SIG-M5 treated with dmso at 0.1 percent for 504 hours (cell line): Measurements from ENCODE around the gene PDIK1L.

ENCODE experiments used
- DNase-seq: peaks from one replicate; lab custom pipeline; 2025; ENCODE audit not compliant: unreplicated experiment; lab: John Stamatoyannopoulos, UW

PDIK1L gene

GRCh38 chr1:26111530-26112406 is at the start of gene PDIK1L:
PDIK1L (plus strand) TSS chr1:26111824; CDS start chr1:26114309, 2,485 bp downstream.
- DNase-seq = peak; percentile 83

GRCh38 chr1:26064553-26064952 is 47.1 kb upstream of the PDIK1L start:
- no peak for DNase-seq

GRCh38 chr1:26066160-26066559 is 45.5 kb upstream of the PDIK1L start:
- DNase-seq = no peak

- no peak for DNase-seq
Observed at GRCh38 chr1:26066857-26067256, 44.8 kb upstream of the PDIK1L start.

GRCh38 chr1:26067432-26067911 is 44.2 kb upstream of the PDIK1L start, which contains the start of gene TRIM63:
TRIM63 (minus strand) TSS chr1:26067630; CDS start chr1:26067494, 136 bp downstream.
- no peak for DNase-seq

GRCh38 chr1:26069941-26070295 is 41.7 kb upstream of the PDIK1L start:
- no peak for DNase-seq

- no peak for DNase-seq
Observed at GRCh38 chr1:26070296-26070962, 41.2 kb upstream of the PDIK1L start.

- no peak for DNase-seq
Observed at GRCh38 chr1:26070963-26071342, 40.7 kb upstream of the PDIK1L start.

GRCh38 chr1:26072305-26072704 is 39.3 kb upstream of the PDIK1L start:
- DNase-seq = no peak

- no peak for DNase-seq
Observed at GRCh38 chr1:26075421-26076144, 36.0 kb upstream of the PDIK1L start.

GRCh38 chr1:26077524-26077923 is 34.1 kb upstream of the PDIK1L start:
- no peak for DNase-seq

- no peak for DNase-seq
Observed at GRCh38 chr1:26078286-26079177, 33.1 kb upstream of the PDIK1L start.

- DNase-seq = no peak
Observed at GRCh38 chr1:26079178-26079563, 32.5 kb upstream of the PDIK1L start.

- no peak for DNase-seq
Observed at GRCh38 chr1:26079960-26080814, 31.4 kb upstream of the PDIK1L start.

- DNase-seq = no peak
Observed at GRCh38 chr1:26081267-26082019, 30.2 kb upstream of the PDIK1L start.

GRCh38 chr1:26082020-26082350 is 29.6 kb upstream of the PDIK1L start:
- DNase-seq = no peak

- no peak for DNase-seq
Observed at GRCh38 chr1:26083208-26083607, 28.4 kb upstream of the PDIK1L start.

- no peak for DNase-seq
Observed at GRCh38 chr1:26084091-26084561, 27.5 kb upstream of the PDIK1L start.

- DNase-seq = no peak
Observed at GRCh38 chr1:26084844-26085243, 26.8 kb upstream of the PDIK1L start.
